Cardiac muscle cell (in vitro differentiated cells and primary cell): Measurements from ENCODE around the gene KLKB1. TPM values are rescaled to one million over a fixed set of nuclear protein-coding genes. Genes with fewer than 3 reads are reported as not detected.

ENCODE experiments used
- DNase-seq, 2 donors: peaks; one replicate each; pipeline versions ENCODE4 v3.0.0 to v3.0.0-alpha.2; 2010 to 2017; ENCODE audit warnings: low read depth in 1 of 2, low spot score in 1 of 2
- H3K27ac ChIP-seq: fragments of 200-600 bp; sonication (generic); 2 replicates; pipeline ENCODE4 v1.5.1; 2016
- H3K27me3 ChIP-seq: fragments of 200-600 bp; sonication (generic); 2 replicates; pipeline ENCODE4 v1.6.0; 2016; ENCODE audit warnings: control low read depth
- H3K36me3 ChIP-seq: fragments of 200-600 bp; sonication (generic); 2 replicates; pipeline ENCODE4 v1.5.1; 2016; ENCODE audit warnings: control low read depth
- H3K4me1 ChIP-seq: fragments of 200-600 bp; sonication (generic); 2 replicates; pipeline ENCODE4 v1.8.1; 2017; ENCODE audit warnings: low read depth, mild to moderate bottlenecking, mixed run types
- H3K4me3 ChIP-seq: fragments of 200-600 bp; sonication (generic); 2 replicates; pipeline ENCODE4 v1.5.1; 2016; ENCODE audit warnings: mild to moderate bottlenecking
- H3K9me3 ChIP-seq: fragments of 200-600 bp; sonication (generic); 2 replicates; pipeline ENCODE4 v1.5.1; 2017; ENCODE audit warnings: low read depth, mild to moderate bottlenecking, control low read depth
- polyA plus RNA-seq: library from polyadenylated mRNA; unstranded; fragments of >200 nt; fragmentation: Nextera tagmentation; extraction: Ambion mirVana; gene quantifications from 2 replicates; pipeline ENCODE4 v1.2.1, GENCODE V29; 2016
- total RNA-seq: library from RNA; depleted of rRNA; stranded (reverse); fragments of >200 nt; gene quantifications from 2 replicates; pipeline ENCODE4 v1.2.3, GENCODE V29; 2016
- TF ChIP-seq, protein P1 (sequence below): IDR thresholded peaks from 2 replicates; pipeline ENCODE4 v1.5.1; 2012; ENCODE audit warnings: low read depth, mild to moderate bottlenecking, low read length

KLKB1 gene
- total and polyA plus RNA-seq, 2 experiments from 2014 or later = 0.09 TPM; not detected in 1

DNA sequence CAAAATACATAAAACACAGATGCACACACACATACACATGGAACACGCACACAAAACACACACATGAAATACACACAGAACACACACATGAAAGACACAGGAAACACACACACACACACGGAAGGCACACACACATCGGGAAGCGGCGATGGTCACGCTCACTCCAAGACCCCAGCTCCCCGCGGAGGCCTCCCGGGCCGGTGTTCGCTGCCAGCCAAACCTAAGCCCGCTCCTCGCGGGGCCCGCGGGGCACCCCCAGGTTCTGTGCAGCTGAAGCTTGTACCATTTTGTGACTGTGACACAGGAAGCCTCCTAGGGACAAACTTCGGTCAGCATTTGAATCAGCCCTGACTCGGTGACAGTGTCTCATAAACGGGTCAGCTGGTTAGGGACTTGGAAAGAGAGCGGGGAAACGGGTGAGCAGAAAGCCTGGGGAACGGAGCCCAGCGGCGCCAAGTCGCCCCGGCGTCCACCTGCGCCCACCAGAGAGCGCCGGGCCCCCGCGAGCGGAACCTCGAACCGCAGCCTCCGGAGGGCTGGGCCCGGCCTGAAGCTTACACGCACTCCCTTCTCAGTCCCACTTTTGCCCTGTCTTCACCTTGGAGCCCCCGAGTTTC is 70.8 kb downstream of the KLKB1 start:
- no peak for DNase-seq
- H3K27me3 ChIP-seq = peaks cover 22% of the 10 kb centered on the region
- H3K27ac ChIP-seq = no peak overlapping the region
- H3K9me3 ChIP-seq = no peaks in the 10 kb centered on the region
- H3K4me1 ChIP-seq = no peaks in the 10 kb centered on the region
- TF ChIP-seq, protein P1, sequence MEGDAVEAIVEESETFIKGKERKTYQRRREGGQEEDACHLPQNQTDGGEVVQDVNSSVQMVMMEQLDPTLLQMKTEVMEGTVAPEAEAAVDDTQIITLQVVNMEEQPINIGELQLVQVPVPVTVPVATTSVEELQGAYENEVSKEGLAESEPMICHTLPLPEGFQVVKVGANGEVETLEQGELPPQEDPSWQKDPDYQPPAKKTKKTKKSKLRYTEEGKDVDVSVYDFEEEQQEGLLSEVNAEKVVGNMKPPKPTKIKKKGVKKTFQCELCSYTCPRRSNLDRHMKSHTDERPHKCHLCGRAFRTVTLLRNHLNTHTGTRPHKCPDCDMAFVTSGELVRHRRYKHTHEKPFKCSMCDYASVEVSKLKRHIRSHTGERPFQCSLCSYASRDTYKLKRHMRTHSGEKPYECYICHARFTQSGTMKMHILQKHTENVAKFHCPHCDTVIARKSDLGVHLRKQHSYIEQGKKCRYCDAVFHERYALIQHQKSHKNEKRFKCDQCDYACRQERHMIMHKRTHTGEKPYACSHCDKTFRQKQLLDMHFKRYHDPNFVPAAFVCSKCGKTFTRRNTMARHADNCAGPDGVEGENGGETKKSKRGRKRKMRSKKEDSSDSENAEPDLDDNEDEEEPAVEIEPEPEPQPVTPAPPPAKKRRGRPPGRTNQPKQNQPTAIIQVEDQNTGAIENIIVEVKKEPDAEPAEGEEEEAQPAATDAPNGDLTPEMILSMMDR = no peak
- no peak overlapping the region for H3K4me3 ChIP-seq
- no peaks in the 10 kb centered on the region for H3K36me3 ChIP-seq

DNA sequence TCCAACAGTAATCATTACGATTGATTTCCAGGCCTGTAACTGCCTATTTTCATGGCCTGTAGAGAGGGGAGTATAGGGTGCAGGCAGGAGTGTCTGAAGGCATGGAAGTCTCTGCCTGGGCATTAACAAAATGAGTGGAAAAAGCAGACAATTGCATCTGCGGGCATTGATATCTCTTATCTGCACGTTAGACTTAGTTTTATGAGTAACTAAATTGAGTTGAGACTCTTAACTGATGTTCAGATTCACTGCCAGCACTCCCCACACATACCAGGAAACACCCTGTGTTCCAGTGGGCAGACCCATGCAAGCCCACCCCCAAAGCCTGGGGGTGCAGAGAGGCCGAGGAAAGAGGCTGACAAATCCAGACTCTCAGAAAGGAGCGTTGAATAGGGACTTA is 72.0 kb downstream of the KLKB1 start:
- H3K36me3 ChIP-seq = no peaks in the 10 kb centered on the region
- H3K27ac ChIP-seq = no peak overlapping the region
- peaks cover 22% of the 10 kb centered on the region for H3K27me3 ChIP-seq
- H3K4me1 ChIP-seq = no peaks in the 10 kb centered on the region
- H3K9me3 ChIP-seq = no peaks in the 10 kb centered on the region
- TF ChIP-seq, protein P1 = no peak
- no peak for DNase-seq
- no peak overlapping the region for H3K4me3 ChIP-seq

DNA sequence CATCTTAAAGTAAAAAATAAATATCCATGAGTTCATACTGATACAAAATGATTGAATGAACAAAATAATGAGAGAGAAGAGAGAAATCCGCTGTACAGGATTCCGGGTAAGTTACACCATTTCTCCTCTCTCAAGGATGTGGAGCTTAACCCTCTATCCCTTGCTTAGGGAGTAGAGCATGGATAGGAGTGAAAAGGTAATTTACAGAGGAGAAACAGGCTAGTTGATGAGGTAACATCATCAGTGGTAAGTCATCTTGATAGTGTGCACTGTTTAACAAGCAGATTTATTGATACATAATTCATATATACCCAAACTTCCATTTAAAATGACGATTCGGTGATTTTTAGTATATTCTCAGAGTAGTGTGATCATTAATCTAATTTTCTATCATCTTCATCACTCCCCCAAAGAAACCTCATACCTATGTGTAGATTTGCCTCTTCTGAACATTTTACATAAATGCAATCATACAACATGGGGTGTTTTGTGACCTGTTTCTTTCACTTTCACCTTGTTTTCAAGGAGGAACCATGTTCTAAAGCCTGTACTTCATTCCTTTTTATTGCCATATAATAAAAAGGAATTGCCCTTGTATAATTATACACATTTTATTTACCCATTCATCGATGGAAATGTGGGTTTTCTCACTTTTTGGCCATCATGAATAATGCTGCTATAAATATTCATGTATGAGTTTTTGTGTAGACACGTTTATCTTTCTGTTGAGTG is 73.5 kb downstream of the KLKB1 start:
- no peak overlapping the region for H3K27ac ChIP-seq
- TF ChIP-seq, protein P1 = no peak
- H3K9me3 ChIP-seq = no peaks in the 10 kb centered on the region

DNA sequence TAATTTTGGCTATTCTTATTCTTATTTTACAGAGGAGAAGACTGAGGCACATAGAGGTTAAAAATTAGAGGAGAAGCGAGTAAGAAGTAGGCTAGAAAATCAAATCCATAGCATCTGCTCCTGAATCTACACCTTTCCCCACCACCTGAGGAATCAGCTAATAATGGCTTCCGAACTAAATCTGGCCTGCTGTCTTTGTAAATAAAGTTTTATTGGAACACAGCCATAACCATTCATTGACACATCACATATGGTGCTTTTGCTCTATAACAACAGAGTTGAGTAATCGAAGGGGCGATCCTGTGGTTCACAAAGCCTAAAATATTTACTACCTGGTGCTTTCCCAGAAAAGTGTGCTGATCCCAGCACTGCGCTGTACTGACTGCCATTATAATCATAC is 76.9 kb downstream of the KLKB1 start:
- H3K27ac ChIP-seq = no peak overlapping the region
- H3K9me3 ChIP-seq = no peaks in the 10 kb centered on the region
- H3K36me3 ChIP-seq = no peaks in the 10 kb centered on the region
- TF ChIP-seq, protein P1 = no peak
- peaks cover 7% of the 10 kb centered on the region for H3K27me3 ChIP-seq
- no peak for DNase-seq
- no peak overlapping the region for H3K4me3 ChIP-seq
- no peaks in the 10 kb centered on the region for H3K4me1 ChIP-seq

More for the DNA sequence above, 73.5 kb downstream of the KLKB1 start:
- Histone ChIP-seq H3K27me3 (peaks cover 22% of the 10 kb centered on the region), H3K36me3 (no peaks in the 10 kb centered on the region), H3K4me1 (no peaks in the 10 kb centered on the region), H3K4me3 (no peak overlapping the region)
- DNase-seq = no peak

DNA sequence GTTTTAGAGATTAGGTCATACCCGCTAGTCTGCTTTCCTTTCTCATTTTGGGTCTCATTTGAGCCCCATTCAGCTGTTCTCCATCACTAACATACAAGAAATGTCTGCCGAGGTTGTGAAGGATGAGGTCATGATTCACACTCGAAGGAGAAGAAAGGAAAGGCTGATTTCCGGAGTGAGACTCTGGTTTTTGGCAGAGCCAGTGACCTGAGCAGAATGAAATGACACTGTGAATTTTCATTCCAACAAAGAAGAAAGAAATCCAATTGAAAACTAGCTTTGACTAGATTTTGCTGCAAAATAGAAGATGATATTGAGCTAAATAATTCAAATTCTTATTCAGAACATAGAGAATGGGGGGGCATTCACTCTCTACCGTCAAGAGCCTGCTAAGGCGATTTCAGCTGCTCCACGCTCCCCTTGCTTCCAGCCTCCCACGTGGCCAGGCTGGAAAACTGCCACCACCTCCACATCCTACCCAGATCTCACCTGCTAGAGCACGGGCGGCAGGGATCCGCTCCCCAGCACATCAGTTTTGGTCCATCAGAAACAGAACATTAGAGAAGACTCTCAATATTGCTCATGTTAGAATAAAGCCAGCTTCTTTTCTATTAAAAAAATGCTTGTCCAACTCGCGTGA is 77.7 kb downstream of the KLKB1 start:
- Histone ChIP-seq H3K36me3 (no peaks in the 10 kb centered on the region), H3K4me3 (no peak overlapping the region), H3K27me3 (peaks cover 7% of the 10 kb centered on the region), H3K4me1 (no peaks in the 10 kb centered on the region), H3K27ac (no peak overlapping the region), H3K9me3 (no peaks in the 10 kb centered on the region)
- TF ChIP-seq, protein P1 = no peak
- peak in 1 of 2 donors; percentile 26 for DNase-seq
